Astrocyte (in vitro differentiated cells and primary cell): ENCODE results near the gene KRTAP1-4.

Source experiments
- EZH2 ChIP-seq: IDR thresholded peaks from 2 replicates; pipeline ENCODE4 v1.6.1; 2012; ENCODE audit warnings: mild to moderate bottlenecking, low read length, inconsistent platforms; ENCODE audit not compliant: insufficient read depth
- TF ChIP-seq, protein P1 (sequence below): IDR thresholded peaks from 2 replicates; pipeline ENCODE4 v1.5.1; 2011; ENCODE audit warnings: low read depth, mild to moderate bottlenecking, inconsistent platforms, low read length, moderate library complexity; ENCODE audit not compliant: insufficient read depth

DNA sequence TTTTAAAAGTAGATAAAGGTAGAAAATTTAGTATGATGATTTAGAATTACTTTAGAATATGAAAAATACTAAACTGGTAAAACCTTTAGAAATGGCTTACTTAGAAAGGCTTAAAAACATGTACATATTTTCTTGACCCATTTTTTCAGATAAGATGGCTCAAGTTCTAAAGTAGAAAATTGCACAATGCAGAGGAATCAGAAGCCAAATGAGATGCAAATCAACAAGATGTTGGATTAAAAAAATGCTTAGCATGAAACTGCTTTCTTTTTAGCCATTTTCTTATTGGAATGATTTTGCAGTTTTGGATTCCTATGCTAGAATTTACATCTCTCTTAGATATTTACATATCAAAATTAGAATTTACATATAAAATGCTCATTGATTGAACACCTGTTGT, 19.6 kb downstream of the KRTAP1-4 start:
- TF ChIP-seq, protein P1, sequence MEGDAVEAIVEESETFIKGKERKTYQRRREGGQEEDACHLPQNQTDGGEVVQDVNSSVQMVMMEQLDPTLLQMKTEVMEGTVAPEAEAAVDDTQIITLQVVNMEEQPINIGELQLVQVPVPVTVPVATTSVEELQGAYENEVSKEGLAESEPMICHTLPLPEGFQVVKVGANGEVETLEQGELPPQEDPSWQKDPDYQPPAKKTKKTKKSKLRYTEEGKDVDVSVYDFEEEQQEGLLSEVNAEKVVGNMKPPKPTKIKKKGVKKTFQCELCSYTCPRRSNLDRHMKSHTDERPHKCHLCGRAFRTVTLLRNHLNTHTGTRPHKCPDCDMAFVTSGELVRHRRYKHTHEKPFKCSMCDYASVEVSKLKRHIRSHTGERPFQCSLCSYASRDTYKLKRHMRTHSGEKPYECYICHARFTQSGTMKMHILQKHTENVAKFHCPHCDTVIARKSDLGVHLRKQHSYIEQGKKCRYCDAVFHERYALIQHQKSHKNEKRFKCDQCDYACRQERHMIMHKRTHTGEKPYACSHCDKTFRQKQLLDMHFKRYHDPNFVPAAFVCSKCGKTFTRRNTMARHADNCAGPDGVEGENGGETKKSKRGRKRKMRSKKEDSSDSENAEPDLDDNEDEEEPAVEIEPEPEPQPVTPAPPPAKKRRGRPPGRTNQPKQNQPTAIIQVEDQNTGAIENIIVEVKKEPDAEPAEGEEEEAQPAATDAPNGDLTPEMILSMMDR: no peak
- TF ChIP-seq EZH2: no peak
